ENCODE measurements around the gene EFNA2.

Gene EFNA2

GRCh38 chr19:1284979-1285736 lies 515 bp upstream of the EFNA2 start:
- no peak for DNase-seq

GRCh38 chr19:1286487-1287353 lies 1.0 kb downstream of the EFNA2 start:
- no peak for DNase-seq

- no peak for DNase-seq
These were observed 1.9 kb downstream of the EFNA2 start for GRCh38 chr19:1287354-1288225.

GRCh38 chr19:1288226-1288612 lies 2.5 kb downstream of the EFNA2 start:
- DNase-seq, result no peak

- no peak for DNase-seq
These were observed 3.4 kb downstream of the EFNA2 start for GRCh38 chr19:1288833-1289685.

- no peak for DNase-seq
These were observed 4.0 kb downstream of the EFNA2 start for GRCh38 chr19:1289686-1290025.

GRCh38 chr19:1290196-1290702 lies 4.6 kb downstream of the EFNA2 start:
- DNase-seq, result no peak

GRCh38 chr19:1290703-1291651 lies 5.3 kb downstream of the EFNA2 start:
- DNase-seq, result no peak

- no peak for DNase-seq
These were observed 6.2 kb downstream of the EFNA2 start for GRCh38 chr19:1291761-1292418.

GRCh38 chr19:1292419-1293151 lies 6.9 kb downstream of the EFNA2 start:
- DNase-seq, result no peak

- no peak for DNase-seq
These were observed 8.3 kb downstream of the EFNA2 start for GRCh38 chr19:1293782-1294604.

GRCh38 chr19:1294688-1295087 lies 9.0 kb downstream of the EFNA2 start:
- no peak for DNase-seq

- no peak for DNase-seq
These were observed 9.7 kb downstream of the EFNA2 start for GRCh38 chr19:1295169-1296012.

GRCh38 chr19:1296078-1296477 lies 10.4 kb downstream of the EFNA2 start:
- no peak for DNase-seq

GRCh38 chr19:1296575-1297271 lies 11.1 kb downstream of the EFNA2 start:
- no peak for DNase-seq

- no peak for DNase-seq
These were observed 12.6 kb downstream of the EFNA2 start for GRCh38 chr19:1298235-1298634.

- DNase-seq, result no peak
These were observed 14.1 kb downstream of the EFNA2 start for GRCh38 chr19:1299801-1300200.

Data from NCI-H1436 (cell line).